GM12891 (cell line): Measurements from ENCODE around the gene PPIL4.

Source experiments
- PAX5 ChIP-seq: IDR thresholded peaks from 2 replicates; pipeline ENCODE4 v1.6.1; 2011; ENCODE audit warnings: low read length, moderate library complexity, mild to moderate bottlenecking; ENCODE audit not compliant: insufficient read depth, severe bottlenecking
- POLR2A ChIP-seq: IDR thresholded peaks from 2 replicates; pipeline ENCODE4 v1.6.1; 2011; ENCODE audit warnings: low read depth, low read length, control low read depth
- POLR2AphosphoS5 ChIP-seq: IDR thresholded peaks from 2 replicates; pipeline ENCODE4 v1.6.1; 2011; ENCODE audit warnings: low read depth, low read length, control low read depth
- TAF1 ChIP-seq: IDR thresholded peaks from 2 replicates; pipeline ENCODE4 v1.6.1; 2011; ENCODE audit warnings: low read depth, low read length, control low read depth

DNA sequence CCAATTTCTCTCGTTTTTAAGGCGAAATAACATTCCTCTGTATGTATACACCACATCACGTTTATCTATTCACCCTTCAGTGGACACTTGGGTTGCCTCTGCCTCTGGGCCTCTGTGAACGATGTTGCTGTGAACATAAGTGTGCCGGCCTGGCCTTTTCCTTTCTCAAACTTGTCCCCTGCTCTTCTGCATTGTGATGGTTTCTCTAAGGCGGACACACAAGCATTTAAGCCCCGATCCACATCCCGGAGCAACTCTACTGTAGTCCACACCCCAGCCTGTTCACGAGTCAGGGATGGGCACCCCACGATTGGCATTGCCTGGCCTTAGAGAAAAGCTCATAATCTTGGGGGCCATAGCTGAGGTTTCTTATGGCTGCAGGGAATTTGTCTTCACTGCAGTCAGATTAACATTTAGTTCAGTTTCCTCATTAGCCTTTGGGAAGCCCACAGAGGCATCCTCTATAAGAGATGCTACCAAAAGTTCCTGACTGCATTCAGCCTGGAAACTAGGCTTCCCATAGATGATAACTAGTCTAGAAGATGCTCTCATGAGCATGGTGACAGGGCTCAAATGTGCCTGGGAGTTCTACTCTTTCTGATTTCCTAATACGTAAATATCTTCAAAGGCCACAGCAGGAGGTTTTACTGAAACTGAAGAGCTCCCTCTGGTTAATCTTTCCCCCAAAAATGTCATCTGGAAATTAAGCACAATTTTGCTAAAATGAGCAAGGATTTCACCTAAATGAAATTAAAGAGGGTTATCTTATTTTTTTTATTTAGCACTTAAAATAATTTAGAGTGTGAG lies 61.8 kb downstream of the PPIL4 start:
- TF ChIP-seq POLR2A (no peak), TAF1 (no peak), POLR2AphosphoS5 (no peak), PAX5 (no peak)
